OCI-LY3 (cell line): ENCODE data around the gene TMEM52B.

Experiments used
- EZH2phosphoT487 ChIP-seq: fragments of 200-600 bp; shearing (Covaris generic); IDR thresholded peaks from 2 replicates; pipeline ENCODE4 v1.6.1; 2018; ENCODE audit warnings: antibody characterized with exemption, mixed run types, low read depth
- TF ChIP-seq, protein P1 (sequence below): fragments of 200-600, 300-600 bp; sonication (generic); IDR thresholded peaks from 2 replicates; pipeline ENCODE4 v1.5.1; 2014; ENCODE audit warnings: antibody characterized with exemption, low read length, low read depth

DNA sequence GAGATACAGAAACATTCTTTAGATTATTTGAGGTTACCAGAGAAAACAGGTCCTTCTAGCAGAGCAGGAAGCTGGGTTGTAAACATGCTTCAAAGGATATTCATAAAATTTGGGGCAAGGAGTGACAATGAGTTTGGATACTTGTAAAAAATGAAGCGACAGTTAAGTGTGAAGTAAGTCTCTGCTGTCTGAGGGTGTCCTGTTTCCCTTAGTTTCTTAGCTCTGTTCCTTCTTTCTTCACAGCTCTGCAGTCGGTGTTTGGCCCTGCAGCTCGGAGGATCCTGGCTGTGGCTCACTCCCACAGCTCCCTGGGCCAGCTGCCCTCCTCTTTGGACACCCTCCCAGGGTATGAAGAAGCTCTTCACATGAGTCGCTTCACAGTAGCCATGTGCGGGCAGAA, 10.8 kb downstream of the TMEM52B start:
- TF ChIP-seq, protein P1, sequence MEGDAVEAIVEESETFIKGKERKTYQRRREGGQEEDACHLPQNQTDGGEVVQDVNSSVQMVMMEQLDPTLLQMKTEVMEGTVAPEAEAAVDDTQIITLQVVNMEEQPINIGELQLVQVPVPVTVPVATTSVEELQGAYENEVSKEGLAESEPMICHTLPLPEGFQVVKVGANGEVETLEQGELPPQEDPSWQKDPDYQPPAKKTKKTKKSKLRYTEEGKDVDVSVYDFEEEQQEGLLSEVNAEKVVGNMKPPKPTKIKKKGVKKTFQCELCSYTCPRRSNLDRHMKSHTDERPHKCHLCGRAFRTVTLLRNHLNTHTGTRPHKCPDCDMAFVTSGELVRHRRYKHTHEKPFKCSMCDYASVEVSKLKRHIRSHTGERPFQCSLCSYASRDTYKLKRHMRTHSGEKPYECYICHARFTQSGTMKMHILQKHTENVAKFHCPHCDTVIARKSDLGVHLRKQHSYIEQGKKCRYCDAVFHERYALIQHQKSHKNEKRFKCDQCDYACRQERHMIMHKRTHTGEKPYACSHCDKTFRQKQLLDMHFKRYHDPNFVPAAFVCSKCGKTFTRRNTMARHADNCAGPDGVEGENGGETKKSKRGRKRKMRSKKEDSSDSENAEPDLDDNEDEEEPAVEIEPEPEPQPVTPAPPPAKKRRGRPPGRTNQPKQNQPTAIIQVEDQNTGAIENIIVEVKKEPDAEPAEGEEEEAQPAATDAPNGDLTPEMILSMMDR = no peak
- TF ChIP-seq EZH2phosphoT487 = no peak
